Neural cell (in vitro differentiated cells): ENCODE data around the gene ESRRB.

ENCODE experiments used
- CTCF ChIP-seq: fragments of 450-650 bp; IDR thresholded peaks from 2 replicates; pipeline ENCODE4 v1.5.1; 2014; ENCODE audit warnings: antibody characterized with exemption, mild to moderate bottlenecking, moderate library complexity; ENCODE audit not compliant: poor library complexity, severe bottlenecking
- EP300 ChIP-seq: fragments of 450-650 bp; conservative IDR thresholded peaks from 2 replicates; pipeline ENCODE4 v1.6.1; 2014; ENCODE audit warnings: antibody characterized with exemption, mild to moderate bottlenecking, moderate library complexity; ENCODE audit not compliant: poor library complexity, severe bottlenecking
- EZH2 ChIP-seq: fragments of 200-600, 300-800 bp; shearing (Covaris generic), sonication (generic); IDR thresholded peaks from 2 replicates; pipeline ENCODE4 v1.6.1; 2014; ENCODE audit warnings: antibody characterized with exemption, low read length, borderline replicate concordance, mild to moderate bottlenecking; ENCODE audit not compliant: insufficient read depth, poor library complexity, severe bottlenecking
- POLR2AphosphoS5 ChIP-seq: IDR thresholded peaks from 2 replicates; pipeline ENCODE4 v1.6.1; 2012
- RAD21 ChIP-seq: fragments of 450-650 bp; conservative IDR thresholded peaks from 2 replicates; pipeline ENCODE4 v1.6.1; 2014; ENCODE audit warnings: antibody characterized with exemption, mild to moderate bottlenecking, moderate library complexity
- REST ChIP-seq: IDR thresholded peaks from 2 replicates; pipeline ENCODE4 v1.6.1; 2012; ENCODE audit warnings: borderline replicate concordance

GRCh38 chr14:76531085-76531484 lies 155.1 kb downstream of the ESRRB start:
- no peak for TF ChIP-seq EZH2
- TF ChIP-seq POLR2AphosphoS5: no peak
- no peak for TF ChIP-seq EP300
- no peak for TF ChIP-seq RAD21
- TF ChIP-seq CTCF: no peak
- no peak for TF ChIP-seq REST
